Activated T-helper 2 cell treated with anti-CD3 and anti-CD28 coated beads, Interferon-gamma antibody, Interleukin-2, Interleukin-4, amounts not matched to agents 10 μg/mL and 5 μg/mL and 100 μg/mL, durations not matched to agents 14 hours and 24 hours and 36 hours (primary cell): ENCODE measurements around the gene CPNE7. TPM values are rescaled to one million over a fixed set of nuclear protein-coding genes. Genes with fewer than 3 reads are reported as not detected.
"Not testable (repeated sequence)": the region's sequence is repeated elsewhere in the genome, so short reads cannot be mapped to it uniquely, and the experiment has no call there.

Source experiments
- DNase-seq: peaks from one replicate; pipeline ENCODE4 v3.0.0; 2021; ENCODE audit warnings: low spot score
- H3K27ac Mint-ChIP-seq: one replicate; pipeline ENCODE4 v1.8.0; 2021; ENCODE audit warnings: mixed read lengths
- H3K27me3 Mint-ChIP-seq: one replicate; pipeline ENCODE4 v1.8.0; 2021; ENCODE audit warnings: low read depth, mixed read lengths
- H3K36me3 Mint-ChIP-seq: one replicate; pipeline ENCODE4 v1.8.0; 2021; ENCODE audit warnings: low read depth, mixed read lengths
- H3K4me1 Mint-ChIP-seq: one replicate; pipeline ENCODE4 v1.8.0; 2021; ENCODE audit warnings: low read depth, mixed read lengths
- H3K4me3 Mint-ChIP-seq: one replicate; pipeline ENCODE4 v1.8.0; 2021; ENCODE audit warnings: low read depth, mild to moderate bottlenecking, moderate library complexity, mixed read lengths
- H3K9me3 Mint-ChIP-seq: one replicate; pipeline ENCODE4 v1.8.0; 2021; ENCODE audit warnings: mixed read lengths
- intact Hi-C: fragments of 100-400 bp; cut with micrococcal nuclease; formaldehyde crosslinking; loops from one replicate; pipeline ENCODE4 v1.15.1; 2023
- total RNA-seq: library from RNA; stranded (reverse); gene quantifications from 2 replicates; pipeline ENCODE4 v1.2.3, GENCODE V29; 2022

The CPNE7 gene
- total RNA-seq, 1 donor from 2014 or later, result 25.7 TPM

GRCh38 chr16:89621698-89622409 is 46.3 kb downstream of the CPNE7 start:
- H3K27me3 Mint-ChIP-seq, result peaks cover 19% of the 10 kb centered on the region
- intact Hi-C loops, result no loop called here
- H3K9me3 Mint-ChIP-seq, result peaks cover 4% of the 10 kb centered on the region
- no peak overlapping the region for H3K27ac Mint-ChIP-seq
- no peak for DNase-seq
- no peak overlapping the region for H3K4me3 Mint-ChIP-seq
- H3K36me3 Mint-ChIP-seq, result no peaks in the 10 kb centered on the region
- H3K4me1 Mint-ChIP-seq, result no peaks in the 10 kb centered on the region

GRCh38 chr16:89623511-89624261 is 48.1 kb downstream of the CPNE7 start:
- Mint-ChIP-seq H3K27ac (no peak overlapping the region), H3K4me3 (no peak overlapping the region), H3K27me3 (peaks cover 19% of the 10 kb centered on the region), H3K36me3 (no peaks in the 10 kb centered on the region), H3K4me1 (no peaks in the 10 kb centered on the region), H3K9me3 (no peaks in the 10 kb centered on the region)
- DNase-seq, result no peak
- intact Hi-C loops, result no loop called here

GRCh38 chr16:89624777-89625761 is 49.5 kb downstream of the CPNE7 start:
- H3K27me3 Mint-ChIP-seq, result peaks cover 19% of the 10 kb centered on the region
- H3K4me3 Mint-ChIP-seq, result no peak overlapping the region
- H3K27ac Mint-ChIP-seq, result no peak overlapping the region
- no peak for DNase-seq
- H3K9me3 Mint-ChIP-seq, result no peaks in the 10 kb centered on the region
- intact Hi-C loops, result no loop called here
- no peaks in the 10 kb centered on the region for H3K4me1 Mint-ChIP-seq
- H3K36me3 Mint-ChIP-seq, result no peaks in the 10 kb centered on the region

- H3K36me3 Mint-ChIP-seq, result no peaks in the 10 kb centered on the region
- intact Hi-C loops, result no loop called here
- H3K4me1 Mint-ChIP-seq, result no peaks in the 10 kb centered on the region
- no peak overlapping the region for H3K27ac Mint-ChIP-seq
- no peaks in the 10 kb centered on the region for H3K9me3 Mint-ChIP-seq
- no peak for DNase-seq
- H3K4me3 Mint-ChIP-seq, result no peak overlapping the region
- H3K27me3 Mint-ChIP-seq, result peaks cover 4% of the 10 kb centered on the region
Measured at GRCh38 chr16:89629827-89630610, 54.5 kb downstream of the CPNE7 start.

- no peaks in the 10 kb centered on the region for H3K36me3 Mint-ChIP-seq
- DNase-seq, result no peak
- H3K9me3 Mint-ChIP-seq, result no peaks in the 10 kb centered on the region
- no peak overlapping the region for H3K4me3 Mint-ChIP-seq
- intact Hi-C loops, result no loop called here
- no peaks in the 10 kb centered on the region for H3K4me1 Mint-ChIP-seq
- H3K27me3 Mint-ChIP-seq, result no peaks in the 10 kb centered on the region
- H3K27ac Mint-ChIP-seq, result no peak overlapping the region
Measured at GRCh38 chr16:89633064-89633631, 57.6 kb downstream of the CPNE7 start.

GRCh38 chr16:89634463-89635385 is 59.2 kb downstream of the CPNE7 start:
- H3K27me3 Mint-ChIP-seq, H3K4me1 Mint-ChIP-seq, H3K36me3 Mint-ChIP-seq, H3K27ac Mint-ChIP-seq, H3K4me3 Mint-ChIP-seq, DNase-seq, intact Hi-C loops, H3K9me3 Mint-ChIP-seq: not testable (repeated sequence)

GRCh38 chr16:89636663-89637062 is 61.1 kb downstream of the CPNE7 start:
- intact Hi-C loops, result no loop called here
- H3K4me3 Mint-ChIP-seq, result no peak overlapping the region
- H3K27me3 Mint-ChIP-seq, result no peaks in the 10 kb centered on the region
- DNase-seq, result no peak
- peaks cover 7% of the 10 kb centered on the region for H3K4me1 Mint-ChIP-seq
- no peaks in the 10 kb centered on the region for H3K36me3 Mint-ChIP-seq
- no peaks in the 10 kb centered on the region for H3K9me3 Mint-ChIP-seq
- no peak overlapping the region for H3K27ac Mint-ChIP-seq

GRCh38 chr16:89637379-89637778 is 61.8 kb downstream of the CPNE7 start:
- Mint-ChIP-seq H3K4me3 (no peak overlapping the region), H3K27ac (no peak overlapping the region), H3K36me3 (no peaks in the 10 kb centered on the region), H3K9me3 (no peaks in the 10 kb centered on the region), H3K27me3 (no peaks in the 10 kb centered on the region), H3K4me1 (peaks cover 7% of the 10 kb centered on the region)
- intact Hi-C loops, result no loop called here
- no peak for DNase-seq

- DNase-seq, result no peak
- no peaks in the 10 kb centered on the region for H3K36me3 Mint-ChIP-seq
- H3K27ac Mint-ChIP-seq, result no peak overlapping the region
- H3K4me1 Mint-ChIP-seq, result peaks cover 7% of the 10 kb centered on the region
- intact Hi-C loops, result no loop called here
- H3K9me3 Mint-ChIP-seq, result no peaks in the 10 kb centered on the region
- no peak overlapping the region for H3K4me3 Mint-ChIP-seq
- H3K27me3 Mint-ChIP-seq, result no peaks in the 10 kb centered on the region
Measured at GRCh38 chr16:89638455-89638854, 62.9 kb downstream of the CPNE7 start.

GRCh38 chr16:89639385-89639784 is 63.8 kb downstream of the CPNE7 start:
- no peak for DNase-seq
- Mint-ChIP-seq H3K36me3 (peaks cover 3% of the 10 kb centered on the region), H3K4me3 (no peak overlapping the region), H3K9me3 (no peaks in the 10 kb centered on the region), H3K27ac (no peak overlapping the region), H3K27me3 (no peaks in the 10 kb centered on the region), H3K4me1 (peaks cover 7% of the 10 kb centered on the region)
- intact Hi-C loops, result no loop called here

- H3K27me3 Mint-ChIP-seq, result no peaks in the 10 kb centered on the region
- no peak for DNase-seq
- H3K9me3 Mint-ChIP-seq, result no peaks in the 10 kb centered on the region
- H3K4me1 Mint-ChIP-seq, result peaks cover 7% of the 10 kb centered on the region
- peaks cover 17% of the 10 kb centered on the region for H3K36me3 Mint-ChIP-seq
- no peak overlapping the region for H3K4me3 Mint-ChIP-seq
- H3K27ac Mint-ChIP-seq, result no peak overlapping the region
- intact Hi-C loops, result loop anchor here (1.0 to 2.0 kb wide), 3 partner anchors 39 to 81 kb away; partner anchors contain the start of genes CPNE7 and RPL13
Measured at GRCh38 chr16:89641458-89642119, 66.0 kb downstream of the CPNE7 start.
